GM19351 (cell line): Measurements from ENCODE around the gene MINDY2.
A peak's percentile ranks its signal among the peaks of the same experiment; 100 is the strongest.

Source experiments
- ATAC-seq: cut with Tn5 transposase; IDR thresholded peaks from one replicate; pipeline ENCODE4 v1.9.1; 2021; ENCODE audit warnings: mild to moderate bottlenecking, moderate library complexity; ENCODE audit not compliant: unreplicated experiment

MINDY2 gene

GRCh38 chr15:58770857-58771620 lies at the start of gene MINDY2:
Gene MINDY2, plus strand, starts transcription at chr15:58771302. Its CDS starts 94 bp downstream, at chr15:58771396.
- ATAC-seq: peak; percentile 92

GRCh38 chr15:58724466-58724865 lies 46.6 kb upstream of the MINDY2 start:
- peak; percentile 77 for ATAC-seq

- peak; percentile 45 for ATAC-seq
These were observed 44.2 kb upstream of the MINDY2 start for GRCh38 chr15:58726867-58727266.

GRCh38 chr15:58731756-58732535 lies 39.2 kb upstream of the MINDY2 start:
- no peak for ATAC-seq

- ATAC-seq: no peak
These were observed 38.3 kb upstream of the MINDY2 start for GRCh38 chr15:58732625-58733363.

- ATAC-seq: no peak
These were observed 36.2 kb upstream of the MINDY2 start for GRCh38 chr15:58734859-58735258.

- no peak for ATAC-seq
These were observed 35.0 kb upstream of the MINDY2 start for GRCh38 chr15:58736018-58736643.

GRCh38 chr15:58737298-58737697 lies 33.8 kb upstream of the MINDY2 start:
- ATAC-seq: no peak

GRCh38 chr15:58738046-58738707 lies 32.9 kb upstream of the MINDY2 start:
- no peak for ATAC-seq

GRCh38 chr15:58740436-58740835 lies 30.7 kb upstream of the MINDY2 start:
- no peak for ATAC-seq

GRCh38 chr15:58741032-58741431 lies 30.1 kb upstream of the MINDY2 start:
- ATAC-seq: no peak

GRCh38 chr15:58742022-58742813 lies 28.9 kb upstream of the MINDY2 start:
- ATAC-seq: no peak

- ATAC-seq: no peak
These were observed 28.1 kb upstream of the MINDY2 start for GRCh38 chr15:58742819-58743502.

- ATAC-seq: no peak
These were observed 24.9 kb upstream of the MINDY2 start for GRCh38 chr15:58746174-58746573.

GRCh38 chr15:58748040-58748851 lies 22.9 kb upstream of the MINDY2 start:
- ATAC-seq: no peak

- ATAC-seq: peak; percentile 31
These were observed 22.1 kb upstream of the MINDY2 start for GRCh38 chr15:58748852-58749531.

- peak; percentile 83 for ATAC-seq
These were observed 21.4 kb upstream of the MINDY2 start, which contains the start of gene ADAM10 for GRCh38 chr15:58749532-58750337. Gene ADAM10, minus strand, starts transcription at chr15:58749707. Its CDS starts 173 bp downstream, at chr15:58749534.
